Activated CD8-positive, alpha-beta memory T cell treated with anti-CD3 and anti-CD28 coated beads, Interleukin-2, amount 50 U/mL, for 1 hour (primary cell): ENCODE data around the gene HTT.
A peak's percentile ranks its signal among the peaks of the same experiment; 100 is the strongest.
"Not testable (repeated sequence)": the region's sequence is repeated elsewhere in the genome, so short reads cannot be mapped to it uniquely, and the experiment has no call there.

Source experiments
- DNase-seq: peaks from one replicate; pipeline ENCODE4 v3.0.0-alpha.2; 2020; ENCODE audit errors: extremely low read depth

Gene HTT

GRCh38 chr4:3046162-3046561 lies 28.3 kb upstream of the HTT start:
- no peak for DNase-seq

- DNase-seq = no peak
Measured at GRCh38 chr4:3046623-3047022, 27.9 kb upstream of the HTT start.

- DNase-seq = peak; percentile 32
Measured at GRCh38 chr4:3047464-3048286, 26.8 kb upstream of the HTT start.

GRCh38 chr4:3051141-3051897 lies 23.2 kb upstream of the HTT start:
- not testable (repeated sequence) for DNase-seq

- DNase-seq = no peak
Measured at GRCh38 chr4:3054169-3054759, 20.2 kb upstream of the HTT start.

- DNase-seq = no peak
Measured at GRCh38 chr4:3059943-3060342, 14.5 kb upstream of the HTT start.

GRCh38 chr4:3060946-3061345 lies 13.5 kb upstream of the HTT start:
- no peak for DNase-seq

GRCh38 chr4:3062471-3062870 lies 12.0 kb upstream of the HTT start:
- DNase-seq = no peak

- no peak for DNase-seq
Measured at GRCh38 chr4:3065551-3065950, 8.9 kb upstream of the HTT start.

- no peak for DNase-seq
Measured at GRCh38 chr4:3066836-3067400, 7.6 kb upstream of the HTT start.

GRCh38 chr4:3067473-3068001 lies 6.9 kb upstream of the HTT start:
- no peak for DNase-seq

- no peak for DNase-seq
Measured at GRCh38 chr4:3069661-3070199, 4.8 kb upstream of the HTT start.

- no peak for DNase-seq
Measured at GRCh38 chr4:3070709-3071500, 3.6 kb upstream of the HTT start.

GRCh38 chr4:3071811-3072210 lies 2.7 kb upstream of the HTT start:
- DNase-seq = no peak

- no peak for DNase-seq
Measured at GRCh38 chr4:3073158-3074077, 1.1 kb upstream of the HTT start.

GRCh38 chr4:3074846-3075651 lies 568 bp downstream of the HTT start:
- no peak for DNase-seq

GRCh38 chr4:3075652-3075981 lies 1.1 kb downstream of the HTT start:
- DNase-seq = no peak

GRCh38 chr4:3077796-3078195 lies 3.3 kb downstream of the HTT start:
- no peak for DNase-seq

- DNase-seq = no peak
Measured at GRCh38 chr4:3079694-3080123, 5.2 kb downstream of the HTT start.
